ENCODE measurements around the gene SULF2.
"Not testable (repeated sequence)": the region's sequence is repeated elsewhere in the genome, so short reads cannot be mapped to it uniquely, and the experiment has no call there.

SULF2 gene

GRCh38 chr20:47785311-47785853 lies at the start of gene SULF2:
Gene SULF2, minus strand, starts transcription at chr20:47785481. Its CDS starts 28,118 bp downstream, at chr20:47757363.
- no peak for DNase-seq (ENCODE audit: low read depth in 3 of 3)

DNA sequence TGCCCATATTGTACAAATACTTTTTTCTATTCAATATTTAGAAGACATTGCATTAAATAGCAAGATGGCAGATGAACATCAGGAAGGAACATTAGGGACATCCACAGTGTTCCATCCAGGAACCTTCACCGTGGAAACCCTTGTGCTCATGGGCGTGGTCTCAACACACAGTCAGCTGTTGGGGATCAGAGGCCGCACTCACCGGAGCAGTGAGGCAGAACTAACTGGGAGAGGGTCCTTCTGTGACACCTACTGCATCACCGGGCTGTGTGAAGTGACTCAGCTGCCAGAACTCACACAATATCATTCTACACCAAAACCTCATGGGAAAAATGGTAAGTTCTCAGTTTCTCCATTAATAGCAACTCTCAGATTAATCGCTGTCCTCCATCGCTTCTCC lies 46.4 kb upstream of the SULF2 start:
- DNase-seq (ENCODE audit: low read depth in 3 of 3), result not testable (repeated sequence)

DNA sequence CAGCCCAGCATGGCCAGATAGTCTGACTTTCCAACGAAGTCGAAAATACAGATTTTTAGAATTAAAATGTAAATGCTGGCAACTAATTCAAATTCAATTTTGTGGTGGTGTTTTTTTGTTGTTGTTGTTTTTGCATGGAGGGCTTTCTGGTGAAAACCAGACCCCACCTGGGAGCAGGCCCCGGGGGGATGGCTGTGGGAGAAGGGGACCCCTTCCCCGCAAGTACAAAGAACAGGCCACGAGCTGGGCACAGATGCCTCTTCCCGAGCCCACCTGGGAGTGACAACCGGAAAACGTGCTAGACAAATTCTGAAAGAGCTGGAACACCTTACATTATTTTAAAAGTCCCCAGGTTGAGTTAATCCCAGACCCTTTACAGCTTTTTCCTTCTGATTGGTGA lies 41.4 kb upstream of the SULF2 start:
- not testable (repeated sequence) for DNase-seq (ENCODE audit: low read depth in 3 of 3)

DNA sequence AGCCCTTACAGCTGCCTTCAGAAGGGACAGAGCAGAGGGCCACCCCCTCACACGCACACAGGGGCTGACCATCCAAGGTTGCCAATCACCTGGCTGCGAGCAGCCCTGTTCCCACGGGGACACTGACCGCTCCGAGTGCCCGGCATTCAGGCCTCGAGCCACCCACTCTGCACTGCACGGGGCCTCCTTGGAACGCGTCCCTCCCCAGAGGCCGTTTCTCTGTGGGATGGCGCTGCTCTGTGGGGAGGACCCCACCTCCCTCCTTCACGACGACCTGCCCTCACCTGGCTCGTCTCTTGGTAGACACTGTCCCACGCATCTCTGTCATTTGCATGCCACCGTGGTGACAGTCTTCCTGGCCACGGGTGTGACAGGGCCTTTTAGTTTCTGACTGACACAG lies 40.7 kb upstream of the SULF2 start:
- DNase-seq (ENCODE audit: low read depth in 3 of 3), result not testable (repeated sequence)

GRCh38 chr20:47825011-47825762 lies 39.9 kb upstream of the SULF2 start:
- no peak for DNase-seq (ENCODE audit: low read depth in 3 of 3)

GRCh38 chr20:47823941-47824340 lies 38.7 kb upstream of the SULF2 start:
- not testable (repeated sequence) for DNase-seq (ENCODE audit: low read depth in 3 of 3)

DNA sequence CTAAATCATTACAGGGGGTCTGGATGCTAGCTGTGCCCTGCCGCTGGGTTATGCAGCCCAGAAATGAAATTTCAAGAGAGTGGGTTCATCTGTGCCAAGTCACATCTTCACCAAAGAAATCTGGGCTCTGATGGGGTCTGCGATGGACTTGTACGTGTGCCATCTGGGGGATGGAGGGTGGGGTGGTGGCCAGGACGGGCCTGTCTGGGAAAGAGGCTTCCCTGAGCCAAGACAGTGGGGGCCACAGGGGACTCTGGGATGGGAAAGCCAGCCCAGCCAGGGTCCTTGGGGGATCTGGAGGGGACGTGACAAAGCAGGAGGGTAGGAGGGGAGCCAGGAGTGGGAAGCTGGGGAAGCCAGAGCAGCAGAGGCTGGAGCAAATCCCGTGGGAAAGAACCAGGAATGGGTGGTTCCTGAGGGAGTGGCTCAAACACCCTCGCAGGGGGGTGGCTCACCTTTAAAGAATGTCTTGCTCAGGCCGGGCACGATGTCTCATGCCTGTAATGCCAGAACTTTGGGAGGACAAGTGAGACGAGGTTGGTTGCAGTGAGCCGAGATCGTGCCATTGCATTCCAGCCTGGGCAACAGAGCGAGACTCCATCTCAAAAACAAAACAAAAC lies 36.3 kb upstream of the SULF2 start:
- DNase-seq (ENCODE audit: low read depth in 3 of 3), result no peak

GRCh38 chr20:47818996-47819609 lies 33.8 kb upstream of the SULF2 start:
- no peak for DNase-seq (ENCODE audit: low read depth in 3 of 3)

DNA sequence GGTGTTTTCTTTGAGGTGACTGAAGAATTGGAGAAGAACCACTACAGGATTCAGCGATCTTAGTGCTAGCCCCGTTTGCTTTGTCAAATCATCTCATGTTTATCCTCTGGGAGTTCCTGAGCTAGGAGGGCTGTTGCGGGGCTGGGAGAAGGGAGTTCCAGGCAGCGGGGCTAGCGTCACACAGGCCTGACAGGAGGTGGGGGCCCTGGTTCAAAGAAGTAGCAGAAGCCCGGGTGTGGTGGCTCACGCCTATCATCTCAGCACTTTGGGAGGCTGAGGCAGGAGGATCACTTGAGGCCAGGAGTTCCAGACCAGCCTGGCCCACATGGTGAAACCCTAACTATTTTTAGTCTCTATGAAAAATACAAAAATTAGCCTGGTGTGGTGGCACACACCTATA lies 33.2 kb upstream of the SULF2 start:
- DNase-seq (ENCODE audit: low read depth in 3 of 3), result no peak

GRCh38 chr20:47818016-47818415 lies 32.7 kb upstream of the SULF2 start:
- DNase-seq (ENCODE audit: low read depth in 3 of 3), result no peak

- DNase-seq (ENCODE audit: low read depth in 3 of 3), result no peak
Observed at GRCh38 chr20:47817573-47817972, 32.3 kb upstream of the SULF2 start.

GRCh38 chr20:47816487-47817451 lies 31.5 kb upstream of the SULF2 start:
- no peak for DNase-seq (ENCODE audit: low read depth in 3 of 3)

DNA sequence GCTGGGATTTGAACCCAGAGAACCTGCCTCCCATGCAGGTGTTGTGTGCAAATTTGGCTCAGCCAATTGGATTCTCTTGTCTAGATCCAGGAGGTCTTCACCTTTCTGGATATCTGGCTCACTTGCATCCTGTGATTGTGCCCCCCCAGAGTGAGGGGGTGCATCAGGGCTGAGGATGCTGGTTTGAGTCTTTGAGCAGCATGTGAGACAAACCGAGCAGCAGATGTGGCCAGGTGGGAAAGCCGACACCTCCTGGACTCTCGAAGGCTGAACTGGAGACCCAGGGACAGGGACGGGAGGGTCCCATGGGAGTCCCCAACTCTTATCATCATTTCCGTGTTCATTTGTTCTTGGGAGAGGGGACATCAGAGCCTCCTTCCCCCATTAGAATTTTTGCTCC lies 30.6 kb upstream of the SULF2 start:
- no peak for DNase-seq (ENCODE audit: low read depth in 3 of 3)

DNA sequence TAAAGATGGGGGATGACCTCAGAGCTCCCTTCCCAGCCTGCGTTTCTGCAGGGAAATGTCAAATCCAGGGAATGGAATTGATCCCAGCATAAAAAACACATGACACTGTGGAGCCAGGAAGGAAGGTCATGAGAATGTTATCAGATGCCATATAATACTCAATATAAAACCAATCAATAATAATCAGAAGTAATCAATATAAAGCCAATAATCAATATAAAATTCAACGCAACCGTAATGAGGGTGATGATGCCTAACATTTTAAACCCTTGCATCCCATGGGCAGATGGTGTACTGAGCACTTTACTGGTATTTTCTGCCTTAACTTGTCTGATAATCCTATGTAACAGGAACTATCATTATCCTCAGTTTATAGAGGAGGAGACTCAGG lies 30.1 kb upstream of the SULF2 start:
- DNase-seq (ENCODE audit: low read depth in 3 of 3), result no peak

GRCh38 chr20:47814632-47815415 lies 29.5 kb upstream of the SULF2 start:
- DNase-seq (ENCODE audit: low read depth in 3 of 3), result no peak

DNA sequence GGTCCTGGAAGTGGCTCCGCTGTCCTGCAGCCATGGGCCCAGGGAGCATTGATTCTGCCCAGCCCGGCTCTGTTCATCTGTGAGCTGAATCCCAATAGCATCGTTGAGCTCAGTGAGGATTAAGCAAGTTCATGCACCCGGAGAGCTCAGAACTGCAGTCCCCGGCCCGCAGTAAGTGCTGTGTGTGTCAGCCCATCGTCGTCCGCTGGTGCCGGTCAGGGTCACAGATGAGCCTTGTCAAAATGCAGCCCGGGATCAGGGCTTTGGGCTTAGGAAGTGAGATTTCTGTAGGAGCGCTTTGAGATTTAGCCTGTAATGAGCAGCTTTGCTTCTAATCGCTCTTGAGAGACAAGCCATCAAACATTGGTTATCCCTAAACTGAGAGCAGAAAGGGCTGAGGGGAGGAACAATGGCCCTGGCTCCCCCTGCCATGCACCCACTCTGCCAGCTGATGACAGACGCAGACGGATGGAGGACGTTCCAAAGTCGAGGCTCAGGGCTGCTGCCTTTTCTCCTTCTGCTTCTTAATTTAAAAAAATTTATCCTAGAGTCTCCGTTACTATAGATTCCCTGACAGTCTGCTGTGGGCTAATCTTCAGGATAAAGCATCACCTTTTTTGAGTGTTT lies 25.6 kb upstream of the SULF2 start:
- no peak for DNase-seq (ENCODE audit: low read depth in 3 of 3)

GRCh38 chr20:47810116-47810677 lies 24.9 kb upstream of the SULF2 start:
- DNase-seq (ENCODE audit: low read depth in 3 of 3), result no peak

DNA sequence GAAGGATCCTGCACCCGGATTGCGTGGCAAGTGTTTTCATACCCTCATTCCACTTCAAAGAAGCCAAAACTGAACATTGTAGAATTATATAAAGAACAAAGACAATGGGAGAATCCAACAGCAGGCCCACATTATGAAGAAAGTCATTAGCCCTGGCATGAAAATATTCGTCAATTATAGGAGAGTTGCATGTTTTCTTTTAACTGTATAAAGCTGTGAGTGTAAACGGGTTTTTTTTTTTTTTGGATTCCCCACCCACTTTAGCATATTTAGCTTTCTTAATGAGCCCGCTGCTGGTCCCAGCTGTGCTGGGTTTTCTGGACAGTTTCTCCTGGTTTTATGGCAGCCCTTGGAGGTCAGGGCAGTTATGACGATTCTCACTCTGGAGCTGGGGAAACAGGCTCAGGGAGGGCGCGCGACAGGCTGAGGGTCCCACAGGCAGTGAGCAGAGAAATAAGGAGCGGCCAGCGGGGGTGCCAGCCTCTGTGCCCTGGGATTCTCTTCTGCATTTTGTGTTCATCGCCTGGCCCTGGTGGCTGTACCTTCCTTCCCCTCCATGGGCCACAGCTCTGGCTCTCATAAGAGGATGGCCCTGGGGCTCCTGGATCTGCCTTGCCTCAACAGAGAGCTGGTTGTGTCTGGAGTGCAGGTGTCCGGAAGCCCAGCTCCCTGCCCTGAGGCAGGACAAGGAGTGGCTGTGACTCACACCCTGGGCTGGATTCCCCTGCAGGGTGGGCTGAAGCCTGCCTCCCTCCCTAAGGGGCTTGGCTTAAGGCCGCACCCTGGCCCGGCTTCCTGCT lies 24.1 kb upstream of the SULF2 start:
- DNase-seq (ENCODE audit: low read depth in 3 of 3), result no peak

- no peak for DNase-seq (ENCODE audit: low read depth in 3 of 3)
Observed at GRCh38 chr20:47805951-47806350, 20.7 kb upstream of the SULF2 start.
